ENCODE measurements around the gene CRACDL. TPM values are rescaled to one million over a fixed set of nuclear protein-coding genes. Genes with fewer than 3 reads are reported as not detected.

The CRACDL gene
- total and polyA plus RNA-seq, 2 of the 13 experiments (the other 11 are each of a cell fraction or from before 2014, with no cell fraction given) = 0.15 to 0.26 TPM

- WGBS (ENCODE audit: low lambda C conversion rate) = 98% methylated on average over 4 of the region's 4 CpGs
- no peak for ATAC-seq
- no peak for FAIRE-seq
- no peak overlapping the region for H3K4me2 ChIP-seq (ENCODE audit: low read depth, low read length)
- ChIA-PET CTCF (ENCODE audit: low intra/inter-chr PET ratio, low total read pairs) (no interaction called here), POLR2A (interaction anchor here (1.1 kb wide), 1 partner anchor 31 kb away, joined by 3 read pairs; no protein-coding TSS in a partner anchor)
- no peak overlapping the region for H3K9ac ChIP-seq (ENCODE audit: insufficient read depth, low read depth, low read length)
- no peaks in the 10 kb centered on the region for H3K27me3 ChIP-seq (ENCODE audit: control insufficient read depth in 1 of 2, insufficient read depth in 2 of 2, low read length in 2 of 2)
- H4K20me1 ChIP-seq (ENCODE audit: insufficient read depth, low read length) = no peaks in the 10 kb centered on the region
- intact Hi-C loops (cut with micrococcal nuclease; ENCODE audit: unreplicated experiment) = no loop called here
- no peak overlapping the region for H3K27ac ChIP-seq (ENCODE audit: extremely low read length, insufficient read depth, low read length)
- DNase-seq (ENCODE audit: low spot score) = no peak
- H3K9me3 ChIP-seq (ENCODE audit: low read length) = no peaks in the 10 kb centered on the region
- peaks cover 58% of the 10 kb centered on the region for H3K4me1 ChIP-seq (ENCODE audit: insufficient read depth, low read length)
- H3K4me3 ChIP-seq (replicated peaks in 1 of 3; ENCODE audit: insufficient read depth in 1 of 3, low read depth in 2 of 3, low read length in 3 of 3) = no peak overlapping the region
- no peak overlapping the region for H2AFZ ChIP-seq (ENCODE audit: low read length)
- H3K79me2 ChIP-seq (ENCODE audit: insufficient read depth, low read length) = no peaks in the 10 kb centered on the region
- in situ Hi-C loops (cut with HindIII; ENCODE audit: extremely low pct_ligation_motif_present, low pct_unique_long_range_greater_than_20kb) = no loop called here
- TF ChIP-seq SYNCRIP (IDR thresholded peaks at IDR 0.05; ENCODE audit: insufficient read depth, low read depth, low read length) (no peak), ZNF207 (IDR thresholded peaks at IDR 0.05; ENCODE audit: borderline replicate concordance) (no peak), ZNF879 (CRISPR knock-in tag; IDR thresholded peaks at IDR 0.05) (no peak), ZNF777 (CRISPR knock-in tag; IDR thresholded peaks at IDR 0.05) (no peak), ZNF33A (CRISPR knock-in tag; IDR thresholded peaks at IDR 0.05; ENCODE audit: borderline replicate concordance) (no peak), KDM3A (CRISPR knock-in tag; IDR thresholded peaks at IDR 0.05; ENCODE audit: low read depth) (no peak), XBP1 (CRISPR knock-in tag; IDR thresholded peaks at IDR 0.05) (no peak), KDM5A (IDR thresholded peaks at IDR 0.05; ENCODE audit: borderline replicate concordance, low read length) (no peak), ZNF24 (IDR thresholded peaks at IDR 0.05) (no peak), CREBL2 (CRISPR knock-in tag; IDR thresholded peaks at IDR 0.05; ENCODE audit: borderline replicate concordance) (no peak), ZNF580 (CRISPR knock-in tag; IDR thresholded peaks at IDR 0.05; ENCODE audit: borderline replicate concordance, low read depth) (no peak)
- BruUV-seq (replicated peaks) = no TSS peak
- no peaks in the 10 kb centered on the region for H3K36me3 ChIP-seq (replicated peaks in 1 of 2; ENCODE audit: control insufficient read depth in 1 of 2, insufficient read depth in 2 of 2, low read length in 2 of 2)
Measured at GRCh38 chr2:98764499-98764898, 171.5 kb downstream of the CRACDL start.
